Sigmoid colon (tissue), 4 donors: ENCODE data around the gene SLC22A25.

ENCODE experiments used
- POLR2A ChIP-seq, 2 donors: fragments of 450-650 bp; IDR thresholded peaks; one replicate each; pipeline ENCODE4 v1.6.1; 2016; ENCODE audit warnings: antibody characterized with exemption in 2 of 2, mild to moderate bottlenecking in 2 of 2, moderate library complexity in 2 of 2
- POLR2AphosphoS5 ChIP-seq, 4 donors: sonication (generic); formaldehyde crosslinking; IDR thresholded peaks; one replicate each; pipeline ENCODE4 v1.6.1; 2017; ENCODE audit warnings: antibody characterized with exemption in 4 of 4
- TF ChIP-seq, protein P1 (sequence below), 4 experiments: fragments of 450-650 bp in 3 of 4; fragments of 200-600 bp in 1 of 4; IDR thresholded peaks; one replicate each; pipeline ENCODE4 v1.5.1; 2016 to 2019; ENCODE audit warnings: antibody characterized with exemption in 4 of 4, mild to moderate bottlenecking in 3 of 4, moderate library complexity in 2 of 4

DNA sequence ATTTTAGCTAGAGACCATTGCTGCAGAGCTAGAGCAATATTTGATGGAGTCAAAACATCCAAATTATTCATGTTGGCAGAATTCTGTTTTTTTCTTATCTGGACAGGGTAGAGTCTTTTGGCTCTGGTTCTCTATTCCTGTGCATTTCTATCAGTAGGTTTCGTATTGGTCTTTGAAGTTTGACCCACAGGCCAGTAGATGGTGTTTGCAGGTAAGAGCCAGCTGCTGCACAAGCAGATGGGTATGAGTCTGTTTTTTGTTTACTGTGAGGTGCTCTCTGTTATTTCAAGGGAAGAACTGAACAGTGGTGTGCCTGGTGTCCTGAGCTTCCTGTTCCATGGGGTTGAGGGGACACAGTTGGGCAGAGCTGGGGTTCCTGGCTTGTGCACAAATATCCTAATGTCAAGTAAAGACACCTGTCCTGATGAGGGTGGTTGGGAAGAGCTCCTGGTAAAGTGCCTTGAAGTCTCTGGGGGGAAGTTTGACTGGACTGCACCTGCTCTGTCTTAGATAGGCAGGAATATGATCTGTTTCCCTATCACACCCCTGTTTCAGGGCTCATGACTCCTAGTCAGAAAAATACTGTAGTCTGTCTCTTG is 34.0 kb upstream of the SLC22A25 start:
- TF ChIP-seq, protein P1, sequence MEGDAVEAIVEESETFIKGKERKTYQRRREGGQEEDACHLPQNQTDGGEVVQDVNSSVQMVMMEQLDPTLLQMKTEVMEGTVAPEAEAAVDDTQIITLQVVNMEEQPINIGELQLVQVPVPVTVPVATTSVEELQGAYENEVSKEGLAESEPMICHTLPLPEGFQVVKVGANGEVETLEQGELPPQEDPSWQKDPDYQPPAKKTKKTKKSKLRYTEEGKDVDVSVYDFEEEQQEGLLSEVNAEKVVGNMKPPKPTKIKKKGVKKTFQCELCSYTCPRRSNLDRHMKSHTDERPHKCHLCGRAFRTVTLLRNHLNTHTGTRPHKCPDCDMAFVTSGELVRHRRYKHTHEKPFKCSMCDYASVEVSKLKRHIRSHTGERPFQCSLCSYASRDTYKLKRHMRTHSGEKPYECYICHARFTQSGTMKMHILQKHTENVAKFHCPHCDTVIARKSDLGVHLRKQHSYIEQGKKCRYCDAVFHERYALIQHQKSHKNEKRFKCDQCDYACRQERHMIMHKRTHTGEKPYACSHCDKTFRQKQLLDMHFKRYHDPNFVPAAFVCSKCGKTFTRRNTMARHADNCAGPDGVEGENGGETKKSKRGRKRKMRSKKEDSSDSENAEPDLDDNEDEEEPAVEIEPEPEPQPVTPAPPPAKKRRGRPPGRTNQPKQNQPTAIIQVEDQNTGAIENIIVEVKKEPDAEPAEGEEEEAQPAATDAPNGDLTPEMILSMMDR (IDR thresholded peaks at IDR 0.05) = no peak
- TF ChIP-seq POLR2AphosphoS5 (IDR thresholded peaks at IDR 0.05) (no peak), POLR2A (IDR thresholded peaks at IDR 0.05) (no peak)
